Kidney capillary endothelial cell (primary cell): ENCODE measurements around the gene ZCCHC17.

ENCODE experiments used
- DNase-seq: peaks from one replicate; pipeline ENCODE4 v3.0.0-alpha.2; 2018; ENCODE audit warnings: low spot score

The ZCCHC17 gene

GRCh38 chr1:31306278-31306677, 9.4 kb downstream of the ZCCHC17 start:
- DNase-seq, result peak; percentile 85

- no peak for DNase-seq
These were observed 11.2 kb downstream of the ZCCHC17 start for GRCh38 chr1:31308036-31308435.

GRCh38 chr1:31310198-31310597, 13.4 kb downstream of the ZCCHC17 start:
- no peak for DNase-seq

GRCh38 chr1:31315902-31316301, 19.1 kb downstream of the ZCCHC17 start:
- DNase-seq, result no peak

- DNase-seq, result no peak
These were observed 21.3 kb downstream of the ZCCHC17 start for GRCh38 chr1:31318146-31318545.

GRCh38 chr1:31324093-31324492, 27.3 kb downstream of the ZCCHC17 start:
- no peak for DNase-seq

- DNase-seq, result no peak
These were observed 28.2 kb downstream of the ZCCHC17 start for GRCh38 chr1:31324992-31325391.

- DNase-seq, result no peak
These were observed 29.6 kb downstream of the ZCCHC17 start for GRCh38 chr1:31326461-31326860.

- no peak for DNase-seq
These were observed 30.5 kb downstream of the ZCCHC17 start for GRCh38 chr1:31327381-31327780.

- DNase-seq, result peak; percentile 32
These were observed 38.2 kb downstream of the ZCCHC17 start for GRCh38 chr1:31335007-31335406.

GRCh38 chr1:31336687-31337467, 40.0 kb downstream of the ZCCHC17 start:
- no peak for DNase-seq

GRCh38 chr1:31344503-31344902, 47.7 kb downstream of the ZCCHC17 start:
- DNase-seq, result no peak

GRCh38 chr1:31345635-31346034, 48.8 kb downstream of the ZCCHC17 start:
- DNase-seq, result no peak

- no peak for DNase-seq
These were observed 50.0 kb downstream of the ZCCHC17 start for GRCh38 chr1:31346785-31347184.

GRCh38 chr1:31348449-31348848, 51.6 kb downstream of the ZCCHC17 start:
- no peak for DNase-seq

GRCh38 chr1:31354283-31354682, 57.5 kb downstream of the ZCCHC17 start:
- no peak for DNase-seq

- DNase-seq, result no peak
These were observed 59.6 kb downstream of the ZCCHC17 start for GRCh38 chr1:31356427-31356826.

- no peak for DNase-seq
These were observed 64.8 kb downstream of the ZCCHC17 start for GRCh38 chr1:31361607-31362006.

GRCh38 chr1:31362032-31362431, 65.2 kb downstream of the ZCCHC17 start:
- no peak for DNase-seq

GRCh38 chr1:31364561-31365250, 67.9 kb downstream of the ZCCHC17 start:
- DNase-seq, result no peak

- no peak for DNase-seq
These were observed 70.0 kb downstream of the ZCCHC17 start for GRCh38 chr1:31366796-31367195.

GRCh38 chr1:31368611-31369107, 71.8 kb downstream of the ZCCHC17 start:
- no peak for DNase-seq

- DNase-seq, result no peak
These were observed 73.2 kb downstream of the ZCCHC17 start for GRCh38 chr1:31370021-31370420.
